Measurements from ENCODE around the gene ZNF92. TPM values are rescaled to one million over a fixed set of nuclear protein-coding genes. Genes with fewer than 3 reads are reported as not detected.
"Not testable (repeated sequence)": the region's sequence is repeated elsewhere in the genome, so short reads cannot be mapped to it uniquely, and the experiment has no call there.

The ZNF92 gene
- total RNA-seq, 1 donor from 2014 or later = 14.7 TPM

- no peak for DNase-seq (ENCODE audit: low spot score)
- H3K27me3 Mint-ChIP-seq (ENCODE audit: insufficient read depth) = no peaks in the 10 kb centered on the region
- H3K36me3 Mint-ChIP-seq (ENCODE audit: low read depth) = no peaks in the 10 kb centered on the region
- no peak overlapping the region for H3K4me3 Mint-ChIP-seq
- intact Hi-C loops (cut with micrococcal nuclease) = no loop called here
- peaks cover 32% of the 10 kb centered on the region for H3K9me3 Mint-ChIP-seq
- no peaks in the 10 kb centered on the region for H3K4me1 Mint-ChIP-seq (ENCODE audit: low read depth)
- no peak overlapping the region for H3K27ac Mint-ChIP-seq
Measured at GRCh38 chr7:65434307-65434706, 60.7 kb downstream of the ZNF92 start.

DNA sequence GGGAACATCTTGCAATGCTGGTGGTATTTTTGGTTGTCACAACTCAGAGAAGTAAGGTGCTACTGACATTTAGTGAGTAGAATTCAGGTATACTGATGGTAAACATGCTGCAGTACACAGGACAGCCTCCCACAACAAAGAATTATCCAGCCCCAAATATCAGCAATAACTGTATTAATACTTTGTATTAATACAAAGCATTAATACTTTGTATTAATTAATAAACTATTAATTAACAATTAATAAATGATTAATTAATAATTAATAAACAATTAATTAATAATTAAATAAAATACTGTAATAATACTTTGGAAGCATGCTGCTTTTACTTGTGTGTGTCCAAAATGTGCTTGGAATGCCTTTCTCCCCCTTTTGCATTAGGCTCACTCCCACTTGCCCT is 62.5 kb downstream of the ZNF92 start:
- Mint-ChIP-seq H3K27me3 (ENCODE audit: insufficient read depth) (no peaks in the 10 kb centered on the region), H3K27ac (no peak overlapping the region), H3K9me3 (peaks cover 16% of the 10 kb centered on the region), H3K36me3 (ENCODE audit: low read depth) (no peaks in the 10 kb centered on the region), H3K4me3 (no peak overlapping the region), H3K4me1 (ENCODE audit: low read depth) (no peaks in the 10 kb centered on the region)
- intact Hi-C loops (cut with micrococcal nuclease) = no loop called here
- DNase-seq (ENCODE audit: low spot score) = no peak

DNA sequence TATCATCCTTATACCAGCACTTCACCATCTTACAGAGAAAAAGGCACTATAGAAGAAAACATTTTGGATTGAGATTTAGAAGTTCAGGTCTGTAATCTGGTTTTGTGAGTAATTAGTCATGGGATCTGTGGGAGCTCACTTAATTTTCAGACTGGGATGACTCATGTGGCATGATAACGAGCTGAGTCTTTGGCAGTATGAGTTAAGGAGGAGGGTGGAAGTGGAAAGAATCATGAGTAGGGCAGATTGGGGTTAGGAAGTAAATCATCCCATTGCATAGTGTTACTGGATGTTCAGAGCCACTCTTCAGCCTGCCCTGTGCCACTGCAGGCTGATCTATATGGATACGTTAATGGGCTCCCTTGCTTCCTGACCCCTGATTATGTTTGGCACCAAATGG is 64.9 kb downstream of the ZNF92 start:
- no peak overlapping the region for H3K27ac Mint-ChIP-seq
- intact Hi-C loops (cut with micrococcal nuclease) = no loop called here
- H3K9me3 Mint-ChIP-seq = peaks cover 2% of the 10 kb centered on the region
- H3K4me1 Mint-ChIP-seq (ENCODE audit: low read depth) = no peaks in the 10 kb centered on the region
- H3K27me3 Mint-ChIP-seq (ENCODE audit: insufficient read depth) = no peaks in the 10 kb centered on the region
- no peak overlapping the region for H3K4me3 Mint-ChIP-seq
- DNase-seq (ENCODE audit: low spot score) = no peak
- no peaks in the 10 kb centered on the region for H3K36me3 Mint-ChIP-seq (ENCODE audit: low read depth)

DNA sequence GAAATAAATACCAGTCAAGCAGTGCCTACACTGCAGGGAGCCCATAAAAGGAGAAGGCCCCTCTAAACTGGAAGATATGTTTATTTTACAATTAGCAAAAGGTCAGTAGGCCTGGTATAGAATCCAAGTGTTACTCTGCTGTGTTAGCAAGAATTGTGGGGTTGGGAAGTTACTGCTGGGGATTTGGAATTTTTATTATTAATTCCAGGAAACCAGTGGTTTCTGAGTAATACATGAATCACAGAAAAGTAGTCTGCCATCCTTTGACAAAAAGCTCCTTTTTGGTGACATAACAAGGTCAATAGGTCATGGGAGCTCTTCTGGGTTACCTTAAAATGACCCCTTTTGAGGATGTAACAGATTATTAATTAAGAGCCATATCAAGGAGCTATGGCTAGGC is 67.4 kb downstream of the ZNF92 start:
- H3K4me3 Mint-ChIP-seq = no peak overlapping the region
- no peak for DNase-seq (ENCODE audit: low spot score)
- H3K27ac Mint-ChIP-seq = no peak overlapping the region
- no peaks in the 10 kb centered on the region for H3K9me3 Mint-ChIP-seq
- peaks cover 6% of the 10 kb centered on the region for H3K27me3 Mint-ChIP-seq (ENCODE audit: insufficient read depth)
- intact Hi-C loops (cut with micrococcal nuclease) = no loop called here
- H3K36me3 Mint-ChIP-seq (ENCODE audit: low read depth) = no peaks in the 10 kb centered on the region
- H3K4me1 Mint-ChIP-seq (ENCODE audit: low read depth) = no peaks in the 10 kb centered on the region

DNA sequence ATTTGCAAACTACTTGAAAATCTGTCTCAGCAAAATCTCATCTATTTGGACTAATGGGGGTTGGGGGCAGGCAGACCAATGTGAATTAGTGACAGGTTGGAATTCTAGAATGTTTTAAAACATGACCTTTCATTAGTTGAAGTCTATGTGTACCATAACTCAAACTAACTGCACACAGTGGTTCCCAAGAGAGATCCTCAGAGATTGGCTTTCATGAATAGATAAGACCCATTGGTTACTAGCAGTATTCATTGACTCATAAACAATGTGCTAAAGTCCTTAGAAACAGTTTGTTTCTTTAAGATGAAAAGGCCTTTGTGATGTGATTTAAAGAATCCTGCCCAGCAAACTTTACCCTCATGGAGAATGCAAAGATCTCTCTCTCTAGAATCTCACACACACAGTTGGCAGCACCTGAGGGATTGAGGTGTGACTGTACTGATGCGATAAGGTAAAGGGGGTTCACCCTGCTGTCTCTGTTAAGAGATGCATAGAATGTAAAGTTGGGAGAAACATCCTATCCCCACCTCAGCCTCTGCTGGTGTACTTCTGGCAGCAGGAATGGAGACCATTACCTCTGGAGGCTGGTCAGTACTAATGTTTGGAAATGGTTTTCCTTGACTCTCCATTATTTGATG is 70.7 kb downstream of the ZNF92 start:
- Mint-ChIP-seq H3K9me3 (peaks cover 7% of the 10 kb centered on the region), H3K4me3 (no peak overlapping the region), H3K27ac (no peak overlapping the region), H3K36me3 (ENCODE audit: low read depth) (no peaks in the 10 kb centered on the region), H3K4me1 (ENCODE audit: low read depth) (no peaks in the 10 kb centered on the region), H3K27me3 (ENCODE audit: insufficient read depth) (peaks cover 9% of the 10 kb centered on the region)
- intact Hi-C loops (cut with micrococcal nuclease) = no loop called here
- DNase-seq (ENCODE audit: low spot score) = no peak

GRCh38 chr7:65444899-65445823 is 71.5 kb downstream of the ZNF92 start:
- no peak for DNase-seq (ENCODE audit: low spot score)
- Mint-ChIP-seq H3K4me3 (no peak overlapping the region), H3K4me1 (ENCODE audit: low read depth) (no peaks in the 10 kb centered on the region), H3K9me3 (peaks cover 7% of the 10 kb centered on the region), H3K27me3 (ENCODE audit: insufficient read depth) (peaks cover 9% of the 10 kb centered on the region), H3K27ac (no peak overlapping the region), H3K36me3 (ENCODE audit: low read depth) (no peaks in the 10 kb centered on the region)
- intact Hi-C loops (cut with micrococcal nuclease) = no loop called here

DNA sequence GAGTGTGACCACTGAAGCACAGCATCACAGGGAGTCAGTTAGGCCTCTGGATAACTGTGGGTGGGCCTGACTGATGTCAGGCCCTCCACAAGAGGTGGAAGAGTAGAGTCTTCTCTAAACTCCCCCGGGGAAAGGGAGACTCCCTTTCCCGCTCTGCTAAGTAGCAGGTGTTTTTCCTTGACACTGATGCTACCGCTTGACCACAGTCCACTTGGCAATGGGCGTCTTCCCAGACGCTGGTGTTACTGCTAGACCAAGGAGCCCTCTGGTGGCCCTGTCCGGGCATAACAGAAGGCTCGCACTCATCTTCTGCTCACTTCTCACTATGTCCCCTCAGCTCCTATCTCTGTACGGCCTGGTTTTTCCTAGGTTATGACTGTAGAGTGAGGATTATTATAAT is 73.4 kb downstream of the ZNF92 start:
- H3K4me3 Mint-ChIP-seq; H3K27ac Mint-ChIP-seq; H3K9me3 Mint-ChIP-seq; H3K4me1 Mint-ChIP-seq (ENCODE audit: low read depth); H3K36me3 Mint-ChIP-seq (ENCODE audit: low read depth); H3K27me3 Mint-ChIP-seq (ENCODE audit: insufficient read depth); DNase-seq (ENCODE audit: low spot score); intact Hi-C loops (cut with micrococcal nuclease): not testable (repeated sequence)

GRCh38 chr7:65448816-65449504 is 75.3 kb downstream of the ZNF92 start:
- DNase-seq (ENCODE audit: low spot score) = no peak
- no peak overlapping the region for H3K4me3 Mint-ChIP-seq
- intact Hi-C loops (cut with micrococcal nuclease) = no loop called here
- peaks cover 7% of the 10 kb centered on the region for H3K9me3 Mint-ChIP-seq
- no peak overlapping the region for H3K27ac Mint-ChIP-seq
- no peaks in the 10 kb centered on the region for H3K36me3 Mint-ChIP-seq (ENCODE audit: low read depth)
- no peaks in the 10 kb centered on the region for H3K4me1 Mint-ChIP-seq (ENCODE audit: low read depth)
- H3K27me3 Mint-ChIP-seq (ENCODE audit: insufficient read depth) = peaks cover 8% of the 10 kb centered on the region

DNA sequence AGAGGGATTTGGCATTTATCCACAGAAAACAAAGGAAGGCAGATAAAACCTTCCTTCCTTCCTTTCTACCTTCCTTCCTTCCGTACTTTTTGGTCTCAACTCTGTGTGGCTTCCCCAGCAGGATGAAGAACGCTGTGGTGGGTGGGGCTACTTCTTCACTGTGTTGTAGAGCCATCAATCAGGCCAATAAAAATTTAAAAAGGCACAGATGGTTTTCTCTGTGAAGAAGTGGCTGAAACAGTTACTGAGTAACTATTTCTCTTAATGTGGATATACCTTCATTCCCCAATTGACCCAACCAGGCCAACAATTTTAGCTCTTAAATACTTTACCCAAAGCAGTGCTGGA is 75.8 kb downstream of the ZNF92 start:
- intact Hi-C loops (cut with micrococcal nuclease) = no loop called here
- no peak for DNase-seq (ENCODE audit: low spot score)
- H3K36me3 Mint-ChIP-seq (ENCODE audit: low read depth) = no peaks in the 10 kb centered on the region
- no peaks in the 10 kb centered on the region for H3K4me1 Mint-ChIP-seq (ENCODE audit: low read depth)
- H3K4me3 Mint-ChIP-seq = no peak overlapping the region
- peaks cover 7% of the 10 kb centered on the region for H3K9me3 Mint-ChIP-seq
- H3K27me3 Mint-ChIP-seq (ENCODE audit: insufficient read depth) = peaks cover 6% of the 10 kb centered on the region
- no peak overlapping the region for H3K27ac Mint-ChIP-seq
